OCI-LY3 (cell line): ENCODE measurements around the gene IKBIP.

ENCODE experiments used
- EZH2phosphoT487 ChIP-seq: fragments of 200-600 bp; shearing (Covaris generic); IDR thresholded peaks from 2 replicates; pipeline ENCODE4 v1.6.1; 2018; ENCODE audit warnings: antibody characterized with exemption, mixed run types, low read depth
- TF ChIP-seq, protein P1 (sequence below): fragments of 200-600, 300-600 bp; sonication (generic); IDR thresholded peaks from 2 replicates; pipeline ENCODE4 v1.5.1; 2014; ENCODE audit warnings: antibody characterized with exemption, low read length, low read depth

DNA sequence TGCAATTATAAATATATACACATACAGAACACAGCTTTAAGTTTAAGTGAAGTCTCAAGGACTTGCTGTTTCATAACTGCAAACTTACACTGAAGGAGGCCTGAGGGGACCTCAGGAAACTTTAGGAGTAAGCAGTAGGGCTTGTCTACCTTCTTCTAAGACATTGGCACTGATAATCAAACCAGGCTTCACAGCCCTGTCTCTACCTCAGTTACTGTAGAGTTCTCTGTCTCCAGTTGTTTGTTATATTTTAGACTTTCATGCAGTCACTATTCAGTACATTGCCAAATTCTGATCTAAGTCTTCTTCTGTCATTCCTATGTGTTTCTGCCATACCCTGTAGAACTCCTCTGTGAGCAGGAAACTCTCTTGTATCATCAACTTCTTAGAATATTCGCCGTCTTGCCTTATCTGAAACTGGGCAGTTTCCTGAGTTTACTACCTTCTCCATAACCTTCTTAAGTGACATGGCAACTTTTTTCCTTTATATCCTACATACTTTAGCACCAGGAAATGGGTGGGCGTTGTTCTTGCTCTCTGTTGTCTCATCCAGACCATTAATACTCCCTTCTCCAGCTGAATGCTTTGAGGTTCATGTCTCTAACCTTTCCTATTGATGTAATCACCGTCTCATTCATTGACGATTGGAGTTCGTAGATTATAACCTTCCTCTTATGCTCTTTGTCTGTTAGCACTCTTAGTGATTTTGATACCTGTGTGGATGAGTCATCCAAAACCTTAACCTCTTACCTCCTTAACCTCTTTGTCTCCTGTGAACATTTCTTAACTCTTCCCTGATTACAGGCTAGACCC, 11.9 kb upstream of the IKBIP start:
- TF ChIP-seq, protein P1, sequence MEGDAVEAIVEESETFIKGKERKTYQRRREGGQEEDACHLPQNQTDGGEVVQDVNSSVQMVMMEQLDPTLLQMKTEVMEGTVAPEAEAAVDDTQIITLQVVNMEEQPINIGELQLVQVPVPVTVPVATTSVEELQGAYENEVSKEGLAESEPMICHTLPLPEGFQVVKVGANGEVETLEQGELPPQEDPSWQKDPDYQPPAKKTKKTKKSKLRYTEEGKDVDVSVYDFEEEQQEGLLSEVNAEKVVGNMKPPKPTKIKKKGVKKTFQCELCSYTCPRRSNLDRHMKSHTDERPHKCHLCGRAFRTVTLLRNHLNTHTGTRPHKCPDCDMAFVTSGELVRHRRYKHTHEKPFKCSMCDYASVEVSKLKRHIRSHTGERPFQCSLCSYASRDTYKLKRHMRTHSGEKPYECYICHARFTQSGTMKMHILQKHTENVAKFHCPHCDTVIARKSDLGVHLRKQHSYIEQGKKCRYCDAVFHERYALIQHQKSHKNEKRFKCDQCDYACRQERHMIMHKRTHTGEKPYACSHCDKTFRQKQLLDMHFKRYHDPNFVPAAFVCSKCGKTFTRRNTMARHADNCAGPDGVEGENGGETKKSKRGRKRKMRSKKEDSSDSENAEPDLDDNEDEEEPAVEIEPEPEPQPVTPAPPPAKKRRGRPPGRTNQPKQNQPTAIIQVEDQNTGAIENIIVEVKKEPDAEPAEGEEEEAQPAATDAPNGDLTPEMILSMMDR: no peak
- no peak for TF ChIP-seq EZH2phosphoT487
